Type B pancreatic cell (in vitro differentiated cells): Measurements from ENCODE around the gene ZDHHC7. TPM values are rescaled to one million over a fixed set of nuclear protein-coding genes. Genes with fewer than 3 reads are reported as not detected.

Experiments
- DNase-seq: peaks from one replicate; pipeline ENCODE4 v3.0.0; 2021; ENCODE audit warnings: mixed read lengths; ENCODE audit not compliant: unreplicated experiment; ENCODE audit errors: extremely low spot score
- H3K27ac Mint-ChIP-seq: 2 replicates; pipeline ENCODE4 v1.8.0; 2021; ENCODE audit warnings: mild to moderate bottlenecking, mixed read lengths
- H3K27me3 Mint-ChIP-seq: 2 replicates; pipeline ENCODE4 v1.8.0; 2021; ENCODE audit warnings: mixed read lengths
- H3K36me3 Mint-ChIP-seq: 2 replicates; pipeline ENCODE4 v1.8.0; 2021; ENCODE audit warnings: mixed read lengths
- H3K4me1 Mint-ChIP-seq: one replicate; pipeline ENCODE4 v1.8.0; 2021; ENCODE audit warnings: mixed read lengths; ENCODE audit not compliant: unreplicated experiment
- H3K4me3 Mint-ChIP-seq: 2 replicates; pipeline ENCODE4 v1.8.0; 2021; ENCODE audit warnings: mild to moderate bottlenecking, mixed read lengths
- H3K9me3 Mint-ChIP-seq: 2 replicates; pipeline ENCODE4 v1.8.0; 2021; ENCODE audit warnings: mixed read lengths
- total RNA-seq: library from RNA; stranded (reverse); gene quantifications from 2 replicates; pipeline ENCODE4 v1.2.1, GENCODE V29; 2021; ENCODE audit warnings: low replicate concordance
- TF ChIP-seq, protein P1 (sequence below): fragments of 200-600 bp; sonication (generic); conservative IDR thresholded peaks from 2 replicates; pipeline ENCODE4 v1.5.0; 2021; ENCODE audit warnings: antibody characterized with exemption, mild to moderate bottlenecking

ZDHHC7 gene
- total RNA-seq, 1 donor from 2014 or later: 47.1 TPM

DNA sequence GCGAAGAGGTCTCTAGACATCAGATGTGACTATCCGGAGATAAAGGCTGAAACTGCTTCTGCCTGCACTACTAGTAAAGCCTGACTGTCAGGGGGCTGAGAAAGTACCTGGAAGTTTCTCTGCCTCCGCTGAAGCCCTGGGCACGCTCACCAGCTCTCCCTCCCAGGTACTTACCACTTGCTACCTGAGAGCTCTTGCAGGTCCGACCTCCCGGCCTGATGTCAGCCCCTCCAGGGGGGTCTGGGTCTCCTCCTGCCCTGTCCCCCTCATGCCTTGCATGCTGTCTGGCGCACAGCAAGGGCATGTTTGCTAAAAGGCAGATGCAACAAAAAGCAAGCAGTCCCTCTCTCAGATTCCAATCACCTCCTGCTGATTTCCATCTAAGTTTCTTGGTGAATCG, 17.4 kb downstream of the ZDHHC7 start:
- Mint-ChIP-seq H3K4me1 (peaks cover 10% of the 10 kb centered on the region), H3K4me3 (no peak overlapping the region), H3K36me3 (peaks cover 16% of the 10 kb centered on the region), H3K9me3 (no peaks in the 10 kb centered on the region), H3K27me3 (no peaks in the 10 kb centered on the region), H3K27ac (peak overlapping the region; percentile 83)
- DNase-seq: no peak
- TF ChIP-seq, protein P1, sequence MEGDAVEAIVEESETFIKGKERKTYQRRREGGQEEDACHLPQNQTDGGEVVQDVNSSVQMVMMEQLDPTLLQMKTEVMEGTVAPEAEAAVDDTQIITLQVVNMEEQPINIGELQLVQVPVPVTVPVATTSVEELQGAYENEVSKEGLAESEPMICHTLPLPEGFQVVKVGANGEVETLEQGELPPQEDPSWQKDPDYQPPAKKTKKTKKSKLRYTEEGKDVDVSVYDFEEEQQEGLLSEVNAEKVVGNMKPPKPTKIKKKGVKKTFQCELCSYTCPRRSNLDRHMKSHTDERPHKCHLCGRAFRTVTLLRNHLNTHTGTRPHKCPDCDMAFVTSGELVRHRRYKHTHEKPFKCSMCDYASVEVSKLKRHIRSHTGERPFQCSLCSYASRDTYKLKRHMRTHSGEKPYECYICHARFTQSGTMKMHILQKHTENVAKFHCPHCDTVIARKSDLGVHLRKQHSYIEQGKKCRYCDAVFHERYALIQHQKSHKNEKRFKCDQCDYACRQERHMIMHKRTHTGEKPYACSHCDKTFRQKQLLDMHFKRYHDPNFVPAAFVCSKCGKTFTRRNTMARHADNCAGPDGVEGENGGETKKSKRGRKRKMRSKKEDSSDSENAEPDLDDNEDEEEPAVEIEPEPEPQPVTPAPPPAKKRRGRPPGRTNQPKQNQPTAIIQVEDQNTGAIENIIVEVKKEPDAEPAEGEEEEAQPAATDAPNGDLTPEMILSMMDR: no peak

DNA sequence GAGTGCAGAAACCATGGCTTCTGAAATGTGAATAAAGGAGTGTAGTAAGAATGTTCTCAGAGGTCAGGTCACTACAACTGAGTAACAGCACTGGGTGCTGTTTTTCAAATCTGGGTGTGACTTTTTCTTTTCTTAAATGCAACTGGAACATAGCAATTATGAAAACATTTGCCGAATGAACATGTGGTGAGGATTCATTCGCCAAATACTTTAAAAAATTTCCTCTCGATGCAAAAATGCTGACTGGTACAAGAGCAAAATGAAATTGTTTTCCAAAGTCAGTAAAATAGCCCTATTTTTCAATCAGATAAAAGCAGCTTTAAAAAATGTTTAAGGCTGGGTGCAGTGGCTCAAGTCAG, 18.6 kb downstream of the ZDHHC7 start:
- H3K9me3 Mint-ChIP-seq: no peaks in the 10 kb centered on the region
- H3K36me3 Mint-ChIP-seq: peaks cover 17% of the 10 kb centered on the region
- DNase-seq: no peak
- H3K4me1 Mint-ChIP-seq: peaks cover 10% of the 10 kb centered on the region
- no peaks in the 10 kb centered on the region for H3K27me3 Mint-ChIP-seq
- TF ChIP-seq, protein P1: no peak
- peak overlapping the region; percentile 57 for H3K27ac Mint-ChIP-seq
- no peak overlapping the region for H3K4me3 Mint-ChIP-seq

DNA sequence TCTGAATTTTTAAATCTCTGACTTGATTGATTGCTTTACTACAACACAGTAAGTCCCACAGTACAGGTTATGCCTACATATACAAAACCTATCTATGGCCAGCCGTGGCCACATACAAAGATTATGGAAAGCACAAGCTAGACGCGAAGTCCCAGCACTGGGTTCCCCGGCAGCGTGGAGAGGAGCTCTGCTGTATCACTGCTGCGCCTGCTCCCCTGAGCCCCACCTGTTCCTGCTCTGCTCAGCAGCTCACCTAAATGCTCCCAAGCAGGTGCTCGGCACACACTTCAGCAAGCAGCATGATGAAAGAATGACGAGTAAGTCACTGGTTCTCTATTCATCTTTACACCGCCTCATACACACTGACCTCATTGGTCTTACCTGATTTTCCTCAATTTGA, 20.6 kb downstream of the ZDHHC7 start:
- TF ChIP-seq, protein P1: no peak
- Mint-ChIP-seq H3K4me3 (no peak overlapping the region), H3K9me3 (no peaks in the 10 kb centered on the region), H3K27ac (peak overlapping the region; percentile 67), H3K27me3 (no peaks in the 10 kb centered on the region), H3K4me1 (peaks cover 22% of the 10 kb centered on the region), H3K36me3 (peaks cover 29% of the 10 kb centered on the region)
- no peak for DNase-seq

DNA sequence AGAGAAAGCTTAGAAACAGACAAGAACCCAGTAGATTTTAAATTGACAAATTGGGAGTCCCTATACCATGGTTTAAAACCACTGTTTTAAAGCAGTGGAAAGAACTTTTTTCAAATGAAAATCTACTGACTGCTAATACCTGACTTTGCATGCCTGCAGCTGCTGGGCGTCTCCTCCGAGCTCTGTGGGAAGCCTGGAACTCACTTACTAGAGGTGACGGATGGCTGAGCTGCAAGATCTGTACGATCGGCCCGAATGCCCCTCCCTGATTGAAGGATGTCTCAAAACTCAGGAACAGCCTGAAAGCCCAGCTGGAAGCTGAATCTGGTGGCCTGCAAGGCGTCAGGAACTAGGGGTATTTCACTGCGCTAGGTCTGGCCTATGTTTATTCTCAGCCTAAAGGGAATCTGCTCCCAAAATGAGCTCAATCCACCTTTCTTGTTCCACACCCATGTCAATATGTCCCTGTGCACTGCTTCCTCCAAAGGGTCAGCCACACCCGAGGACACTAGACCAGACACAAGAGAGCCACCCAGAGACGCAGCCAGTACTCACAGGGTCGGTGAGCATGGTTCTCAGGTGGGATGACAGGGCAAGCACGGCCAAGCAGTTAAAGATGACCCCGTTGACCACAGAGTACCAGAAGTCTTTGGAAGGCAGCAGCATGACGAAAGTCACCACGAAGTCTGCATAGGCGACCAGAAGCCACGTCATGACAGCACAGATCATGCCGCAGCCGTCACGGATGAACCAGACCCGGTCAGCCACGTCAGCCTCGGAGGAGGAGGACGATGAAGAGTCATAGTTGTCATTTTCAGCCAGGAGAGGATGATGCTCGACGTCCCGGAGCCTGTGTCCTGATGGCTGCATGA, 21.4 kb downstream of the ZDHHC7 start:
- Mint-ChIP-seq H3K4me1 (peaks cover 22% of the 10 kb centered on the region), H3K9me3 (no peaks in the 10 kb centered on the region), H3K4me3 (no peak overlapping the region), H3K27me3 (no peaks in the 10 kb centered on the region), H3K27ac (peak overlapping the region; percentile 67), H3K36me3 (peaks cover 35% of the 10 kb centered on the region)
- no peak for DNase-seq
- TF ChIP-seq, protein P1: no peak

DNA sequence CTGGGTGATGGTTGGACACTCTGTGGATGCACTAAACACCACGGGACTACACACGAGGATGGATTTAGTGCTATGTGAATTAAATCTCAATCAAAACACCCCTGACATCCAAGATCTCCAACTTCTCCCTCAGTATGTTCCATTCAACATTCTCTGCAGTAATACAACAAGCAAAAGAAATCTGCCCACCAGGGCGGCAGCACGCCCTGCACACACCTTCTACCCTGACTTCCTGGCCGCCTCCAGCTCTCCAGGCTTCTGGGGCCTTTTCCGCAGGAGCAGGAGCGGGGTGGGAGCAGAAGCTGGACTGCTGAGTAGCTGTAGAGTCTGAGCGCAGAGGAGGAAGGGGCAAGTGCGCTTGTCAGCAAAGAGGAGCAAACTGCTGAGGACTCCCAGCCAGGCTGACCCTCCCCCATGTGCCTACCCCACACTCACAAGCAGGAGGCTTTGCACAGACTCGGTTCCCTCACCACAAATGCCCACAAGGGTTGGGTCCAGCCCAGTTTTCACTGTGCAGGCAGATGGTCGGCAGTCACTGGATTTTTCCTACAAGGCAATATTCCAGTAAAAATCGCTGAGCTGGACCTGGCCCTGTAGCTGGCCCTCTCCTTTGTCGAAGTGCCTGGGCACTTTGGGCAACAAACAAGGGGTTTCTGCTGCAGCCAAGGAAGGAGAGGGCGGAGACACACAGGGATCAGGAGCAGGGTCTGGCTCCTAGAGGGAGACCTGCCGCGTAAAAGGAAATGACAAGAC, 22.8 kb downstream of the ZDHHC7 start:
- H3K4me1 Mint-ChIP-seq: peaks cover 22% of the 10 kb centered on the region
- no peaks in the 10 kb centered on the region for H3K9me3 Mint-ChIP-seq
- H3K27ac Mint-ChIP-seq: no peak overlapping the region
- DNase-seq: no peak
- peaks cover 35% of the 10 kb centered on the region for H3K36me3 Mint-ChIP-seq
- H3K27me3 Mint-ChIP-seq: no peaks in the 10 kb centered on the region
- TF ChIP-seq, protein P1: no peak
- no peak overlapping the region for H3K4me3 Mint-ChIP-seq
